Ishikawa (cell line): ENCODE data around the gene KIRREL3.

Experiments used
- CEBPB ChIP-seq: IDR thresholded peaks from 2 replicates; pipeline ENCODE4 v1.6.1; 2012
- CREB1 ChIP-seq: IDR thresholded peaks from 2 replicates; pipeline ENCODE4 v1.6.1; 2012; ENCODE audit warnings: low read depth
- NFIC ChIP-seq: IDR thresholded peaks from 2 replicates; pipeline ENCODE4 v1.6.1; 2012
- TCF12 ChIP-seq: IDR thresholded peaks from 2 replicates; pipeline ENCODE4 v1.6.1; 2012; ENCODE audit warnings: low read depth
- ZBTB7A ChIP-seq: IDR thresholded peaks from 2 replicates; pipeline ENCODE4 v1.6.1; 2012; ENCODE audit warnings: low read depth

DNA sequence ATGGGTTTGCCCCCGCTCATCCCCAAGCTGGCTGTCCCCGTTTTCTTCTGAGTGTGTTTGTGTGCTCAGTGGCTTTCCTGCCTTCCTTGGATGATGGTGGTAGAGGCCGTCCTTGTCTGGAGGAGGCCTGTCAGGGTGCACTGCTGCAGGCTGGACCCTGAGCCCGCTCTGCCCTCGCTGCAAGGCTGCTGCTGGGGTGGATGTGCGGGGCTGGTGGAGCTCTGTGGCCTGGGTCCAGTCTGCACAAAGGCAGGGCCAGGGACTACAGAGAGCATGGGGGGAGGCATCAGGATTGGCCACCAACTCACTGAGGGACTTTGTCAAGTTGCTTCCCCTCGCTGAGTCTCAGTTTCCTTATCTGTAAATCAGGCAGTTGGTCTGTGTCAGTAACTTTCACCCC lies 275.0 kb downstream of the KIRREL3 start:
- no peak for TF ChIP-seq CEBPB
- TF ChIP-seq ZBTB7A = no peak
- TF ChIP-seq NFIC = no peak
- TF ChIP-seq TCF12 = no peak
- TF ChIP-seq CREB1 = no peak
